HepG2 (cell line): ENCODE results near the gene GLYATL1B. TPM values are rescaled to one million over a fixed set of nuclear protein-coding genes. Genes with fewer than 3 reads are reported as not detected.
"Not testable (repeated sequence)": the region's sequence is repeated elsewhere in the genome, so short reads cannot be mapped to it uniquely, and the experiment has no call there.

Experiments used
- ATAC-seq: fragments of 200-7000 bp; cut with Tn5 transposase; 3 replicates; pipeline ENCODE4 v1.9.1; 2020; ENCODE audit warnings: mild to moderate bottlenecking, moderate library complexity
- BruUV-seq: library from RNA; stranded (reverse); fragments of 400-500 nt; replicated peaks from 2 replicates; lab custom pipeline; 2021; lab: Mats Ljungman, UMichigan
- CTCF ChIA-PET: fragments of 300-600 bp; formaldehyde crosslinking; extraction: SDS; loops from one replicate; lab custom pipeline; 2021; ENCODE audit warnings: low total read pairs, inconsistent platforms, low intra/inter-chr PET ratio; lab: Yijun Ruan, JAX
- POLR2A ChIA-PET: fragments of 350-600 bp; sonication (Branson Sonifier 250); formaldehyde crosslinking; loops from one replicate; lab custom pipeline; 2020; ENCODE audit warnings: antibody characterized with exemption, inconsistent platforms; lab: Yijun Ruan, JAX
- DNase-seq: peaks from one replicate; pipeline ENCODE4 v3.0.0-alpha.2; 2015; ENCODE audit warnings: low spot score
- FAIRE-seq: peaks from 3 replicates; lab custom pipeline; 2011; peaks lifted over from hg19 to GRCh38; lab: Jason Lieb, UNC
- H2AFZ ChIP-seq: one replicate; pipeline ENCODE4 v1.6.1; 2011; ENCODE audit warnings: low read length, inconsistent platforms
- H3K27ac ChIP-seq: fragments of 300-600 bp; 3 replicates; pipeline ENCODE4 v1.8.0; 2011; ENCODE audit warnings: mixed run types, mild to moderate bottlenecking, mixed read lengths, low read length, inconsistent platforms; ENCODE audit not compliant: insufficient read depth; ENCODE audit errors: extremely low read length
- H3K27me3 ChIP-seq, 2 experiments: fragments of 200-600 bp in 1 of 2; 2 replicates in 1 of 2; 3 replicates in 1 of 2; pipeline versions ENCODE4 v1.6.0 to v1.8.0; 2011; ENCODE audit warnings: low read length in 2 of 2, mild to moderate bottlenecking in 2 of 2, moderate library complexity in 2 of 2, inconsistent platforms in 1 of 2; ENCODE audit not compliant: insufficient read depth in 2 of 2, control insufficient read depth in 1 of 2
- H3K36me3 ChIP-seq, 2 experiments: fragments of 200-600 bp in 1 of 2; replicated peaks in 1 of 2; 2 replicates in 1 of 2; 3 replicates in 1 of 2; pipeline versions ENCODE4 v1.5.1 to v1.8.0; 2011; ENCODE audit warnings: low read length in 2 of 2, inconsistent platforms in 1 of 2; ENCODE audit not compliant: insufficient read depth in 2 of 2, control insufficient read depth in 1 of 2
- H3K4me1 ChIP-seq: 2 replicates; pipeline ENCODE4 v1.5.1; 2012; ENCODE audit warnings: low read length, inconsistent platforms; ENCODE audit not compliant: insufficient read depth
- H3K4me2 ChIP-seq: 2 replicates; pipeline ENCODE4 v1.6.0; 2011; ENCODE audit warnings: low read depth, low read length, inconsistent platforms
- H3K4me3 ChIP-seq, 3 experiments: fragments of 200-600 bp in 1 of 3; sonication (generic), shearing (Covaris generic) in 1 of 3; replicated peaks in 1 of 3; 2 replicates each; pipeline ENCODE4 v1.5.1; 2011 to 2016; ENCODE audit warnings: low read length in 3 of 3, inconsistent platforms in 2 of 3, low read depth in 2 of 3, mild to moderate bottlenecking in 2 of 3, control low read depth in 1 of 3, mixed read lengths in 1 of 3; ENCODE audit not compliant: insufficient read depth in 1 of 3
- H3K79me2 ChIP-seq: one replicate; pipeline ENCODE4 v1.6.1; 2011; ENCODE audit warnings: low read length, inconsistent platforms; ENCODE audit not compliant: insufficient read depth
- H3K9ac ChIP-seq: 2 replicates; pipeline ENCODE4 v1.6.0; 2011; ENCODE audit warnings: mild to moderate bottlenecking, low read depth, low read length, inconsistent platforms; ENCODE audit not compliant: insufficient read depth
- H3K9me3 ChIP-seq: 2 replicates; pipeline ENCODE4 v1.5.1; 2012; ENCODE audit warnings: mild to moderate bottlenecking, low read length
- H4K20me1 ChIP-seq: 2 replicates; pipeline ENCODE4 v1.6.0; 2011; ENCODE audit warnings: inconsistent platforms, mild to moderate bottlenecking, low read length, moderate library complexity; ENCODE audit not compliant: insufficient read depth
- CTCF ChIP-seq: sonication (generic); formaldehyde crosslinking; IDR thresholded peaks from 2 replicates; pipeline ENCODE4 v1.5.0; 2020; ENCODE audit warnings: mild to moderate bottlenecking, missing genetic modification reagents, moderate library complexity
- ISL2 ChIP-seq: sonication (generic); formaldehyde crosslinking; IDR thresholded peaks from 2 replicates; pipeline ENCODE4 v1.5.0; 2020; ENCODE audit warnings: missing genetic modification reagents
- JDP2 ChIP-seq: sonication (generic); formaldehyde crosslinking; IDR thresholded peaks from 2 replicates; pipeline ENCODE4 v1.8.1; 2022; ENCODE audit warnings: missing genetic modification reagents, borderline replicate concordance
- SP4 ChIP-seq: sonication (generic); formaldehyde crosslinking; IDR thresholded peaks from 2 replicates; pipeline ENCODE4 v1.8.1; 2023; ENCODE audit warnings: mild to moderate bottlenecking, missing genetic modification reagents
- THAP7 ChIP-seq: sonication (generic); formaldehyde crosslinking; IDR thresholded peaks from 2 replicates; pipeline ENCODE4 v1.8.1; 2023; ENCODE audit warnings: mild to moderate bottlenecking, missing genetic modification reagents
- ZNF713 ChIP-seq: sonication (generic); formaldehyde crosslinking; IDR thresholded peaks from 2 replicates; pipeline ENCODE4 v1.4.0; 2020; ENCODE audit warnings: mild to moderate bottlenecking, missing genetic modification reagents
- WGBS: methylation state at CpG from one replicate; pipeline ENCODE4 v1.1.6; 2017; ENCODE audit warnings: low lambda C conversion rate; 5-methylcytosine and 5-hydroxymethylcytosine counted together
- in situ Hi-C: cut with HindIII; loops from 2 replicates; pipeline ENCODE4 v1.10.0; 2017; ENCODE audit warnings: low pct_unique_long_range_greater_than_20kb; ENCODE audit not compliant: extremely low pct_ligation_motif_present
- intact Hi-C: fragments of 100-400 bp; cut with micrococcal nuclease; formaldehyde crosslinking; loops from one replicate; pipeline ENCODE4 v1.10.0; 2022; ENCODE audit not compliant: unreplicated experiment
- polyA plus RNA-seq, 8 experiments: library from polyadenylated mRNA; depleted of rRNA in 3 of 8; stranded (reverse) in 7 of 8; unstranded in 1 of 8; fragments of >200 nt; fragmentation: Illumina TruSeq in 4 of 8; extraction: Trizol in 4 of 8; gene quantifications; 2 replicates each; pipeline versions ENCODE4 v1.2.1 to v1.2.3, GENCODE V29; 2011 to 2016; ENCODE audit warnings: low read depth in 4 of 8, missing spikeins in 1 of 8, mixed read lengths in 1 of 8; ENCODE audit not compliant: insufficient read depth in 1 of 8
- total RNA-seq, 5 experiments: library from RNA; depleted of rRNA; stranded (reverse); fragments of >200 nt; fragmentation: Illumina TruSeq; extraction: Trizol; gene quantifications; 2 replicates each; pipeline ENCODE4 v1.2.3, GENCODE V29; 2016; ENCODE audit warnings: low read depth in 1 of 5
- TF ChIP-seq, protein P1 (sequence below): sonication (generic); formaldehyde crosslinking; IDR thresholded peaks from 2 replicates; pipeline ENCODE4 v1.4.0; 2020; ENCODE audit warnings: missing genetic modification reagents

Gene GLYATL1B
- total and polyA plus RNA-seq, 2 of the 13 experiments (the other 11 are each of a cell fraction or from before 2014, with no cell fraction given): not detected

DNA sequence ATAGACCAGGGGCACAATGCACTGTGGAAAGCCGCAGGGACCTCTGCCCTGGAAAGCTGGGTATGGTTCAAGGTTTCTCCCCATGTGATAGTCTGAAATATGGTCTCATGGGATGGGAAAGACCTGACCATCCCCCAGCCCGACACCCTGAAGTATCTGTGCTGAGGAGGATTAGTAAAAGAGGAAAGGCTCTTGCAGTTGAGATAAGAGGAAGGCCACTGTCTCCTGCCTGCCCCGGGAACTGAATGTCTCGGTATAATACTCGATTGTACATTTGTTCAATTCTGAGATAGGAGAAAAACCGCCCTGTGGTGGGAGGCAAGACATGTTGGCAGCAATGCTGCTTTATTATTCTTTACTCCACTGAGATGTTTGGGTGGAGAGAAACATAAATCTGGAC lies 50.4 kb downstream of the GLYATL1B start:
- H3K9me3 ChIP-seq: peaks cover 10% of the 10 kb centered on the region
- POLR2A ChIA-PET: interaction anchor here (0.9 to 1.8 kb wide), 3 partner anchors 22 to 229 kb away, joined by 3 to 14 read pairs (median 5); partner anchors contain the start of gene FAM111B
- not testable (repeated sequence) for H3K4me3 ChIP-seq, ATAC-seq, H4K20me1 ChIP-seq, H3K36me3 ChIP-seq, DNase-seq, FAIRE-seq, BruUV-seq, H3K27me3 ChIP-seq, H3K79me2 ChIP-seq
- in situ Hi-C loops: loop anchor here (5.0 kb wide), 1 partner anchor 39 kb away; no protein-coding TSS in a partner anchor
- intact Hi-C loops: loop anchor here (1.0 to 10.0 kb wide), 3 partner anchors 39 to 482 kb away; no protein-coding TSS in a partner anchor
- TF ChIP-seq SP4 (peak; percentile 18; the same call in 1 of the 2 replicates), ZNF713 (CRISPR knock-in tag) (0 out of 2 replicates have a peak, but pooled peaks have one; percentile 0)
- H2AFZ ChIP-seq: peak overlapping the region; percentile 78
- 0 out of 2 replicates have a peak overlapping the region, but pooled peaks have one; percentile 34 for H3K9ac ChIP-seq
- peak overlapping the region; percentile 66 for H3K4me2 ChIP-seq
- H3K27ac ChIP-seq: peak overlapping the region; percentile 57
- CTCF ChIA-PET: interaction anchor here (0.7 to 2.2 kb wide), 4 partner anchors 22 to 83 kb away, joined by 3 to 42 read pairs (median 6); no protein-coding TSS in a partner anchor
- H3K4me1 ChIP-seq: peaks cover 12% of the 10 kb centered on the region
- 53% methylated on average over 6 of the region's 6 CpGs for WGBS

DNA sequence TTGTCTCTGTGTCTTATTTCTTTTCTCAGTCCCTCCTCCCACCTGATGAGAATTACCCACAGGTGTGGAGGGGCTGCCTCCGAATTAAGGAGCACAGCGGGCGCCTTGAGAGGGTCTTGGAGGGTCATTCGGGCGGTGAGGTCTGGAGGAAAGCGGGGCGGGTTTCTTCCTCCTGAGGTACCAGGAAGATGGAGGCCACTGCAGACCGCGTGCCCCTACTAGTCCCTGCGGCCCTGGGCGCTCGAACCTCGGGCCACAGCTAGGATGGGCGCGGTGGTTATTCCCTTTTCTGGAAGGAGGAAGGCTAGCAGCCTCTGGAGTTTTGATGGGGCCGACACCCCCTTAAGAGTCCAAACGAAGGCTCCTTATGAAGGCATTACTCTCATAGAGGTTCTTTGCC lies 51.1 kb downstream of the GLYATL1B start:
- FAIRE-seq: no peak
- in situ Hi-C loops: loop anchor here (5.0 kb wide), 1 partner anchor 40 kb away; no protein-coding TSS in a partner anchor

More for the DNA sequence above, 51.1 kb downstream of the GLYATL1B start:
- H3K36me3 ChIP-seq: no peaks in the 10 kb centered on the region
- H3K27me3 ChIP-seq: no peaks in the 10 kb centered on the region
- no peak overlapping the region for H3K4me3 ChIP-seq
- no peak overlapping the region for H2AFZ ChIP-seq
- no peak overlapping the region for H3K4me2 ChIP-seq
- TF ChIP-seq, protein P1, sequence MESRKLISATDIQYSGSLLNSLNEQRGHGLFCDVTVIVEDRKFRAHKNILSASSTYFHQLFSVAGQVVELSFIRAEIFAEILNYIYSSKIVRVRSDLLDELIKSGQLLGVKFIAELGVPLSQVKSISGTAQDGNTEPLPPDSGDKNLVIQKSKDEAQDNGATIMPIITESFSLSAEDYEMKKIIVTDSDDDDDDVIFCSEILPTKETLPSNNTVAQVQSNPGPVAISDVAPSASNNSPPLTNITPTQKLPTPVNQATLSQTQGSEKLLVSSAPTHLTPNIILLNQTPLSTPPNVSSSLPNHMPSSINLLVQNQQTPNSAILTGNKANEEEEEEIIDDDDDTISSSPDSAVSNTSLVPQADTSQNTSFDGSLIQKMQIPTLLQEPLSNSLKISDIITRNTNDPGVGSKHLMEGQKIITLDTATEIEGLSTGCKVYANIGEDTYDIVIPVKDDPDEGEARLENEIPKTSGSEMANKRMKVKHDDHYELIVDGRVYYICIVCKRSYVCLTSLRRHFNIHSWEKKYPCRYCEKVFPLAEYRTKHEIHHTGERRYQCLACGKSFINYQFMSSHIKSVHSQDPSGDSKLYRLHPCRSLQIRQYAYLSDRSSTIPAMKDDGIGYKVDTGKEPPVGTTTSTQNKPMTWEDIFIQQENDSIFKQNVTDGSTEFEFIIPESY: no peak
- TF ChIP-seq ISL2 (CRISPR knock-in tag) (no peak), CTCF (CRISPR knock-in tag) (no peak), JDP2 (no peak), THAP7 (CRISPR knock-in tag) (no peak)
- TF ChIP-seq, all 625 proteins: peak for 0
- ChIA-PET CTCF (no interaction called here), POLR2A (no interaction called here)
- no peak for ATAC-seq
- Histone ChIP-seq H3K27ac (no peak overlapping the region), H4K20me1 (no peaks in the 10 kb centered on the region), H3K79me2 (no peaks in the 10 kb centered on the region), H3K4me1 (peaks cover 19% of the 10 kb centered on the region), H3K9ac (no peak overlapping the region), H3K9me3 (peaks cover 4% of the 10 kb centered on the region)
- BruUV-seq: no TSS peak
- no peak for DNase-seq
- 98% methylated on average over 15 of the region's 17 CpGs for WGBS
- intact Hi-C loops: loop anchor here (10.0 kb wide), 1 partner anchor 482 kb away; no protein-coding TSS in a partner anchor
